Measurements from ENCODE around the gene PPP1CC.

PPP1CC gene

DNA sequence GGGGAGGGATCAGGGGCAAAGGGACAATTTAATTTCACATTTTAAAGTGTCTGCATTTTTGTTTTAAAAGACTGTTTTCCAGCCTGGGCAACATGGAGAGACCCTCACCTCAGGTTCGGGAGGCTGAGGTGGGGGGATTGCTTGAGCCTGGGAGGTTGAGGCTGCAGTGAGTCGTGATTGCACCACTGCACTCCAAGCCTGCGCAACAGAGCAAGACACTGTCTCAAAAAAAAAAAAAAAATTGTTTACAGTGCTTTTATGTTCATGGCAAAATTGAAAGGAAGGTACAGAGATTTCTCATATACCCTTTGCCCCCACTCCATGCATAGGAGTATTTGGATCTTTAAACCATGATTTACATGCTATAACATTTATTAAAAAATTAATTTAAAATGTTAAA is 37.4 kb downstream of the PPP1CC start:
- Histone ChIP-seq H3K9ac (ENCODE audit: low read depth, low read length, poor library complexity, severe bottlenecking) (no peak overlapping the region), H2AFZ (ENCODE audit: low read length) (no peak overlapping the region), H3K9me3 (ENCODE audit: insufficient read depth, low read depth, low read length) (no peaks in the 10 kb centered on the region), H3K9me2 (replicated peaks; ENCODE audit: low read depth, low read length) (no peaks in the 10 kb centered on the region), H4K20me1 (ENCODE audit: insufficient read depth, low read length, poor library complexity, severe bottlenecking) (no peaks in the 10 kb centered on the region), H3K4me1 (ENCODE audit: insufficient read depth, low read length, poor library complexity, severe bottlenecking) (no peaks in the 10 kb centered on the region), H3K27me3 (ENCODE audit: insufficient read depth, low read length, poor library complexity, severe bottlenecking) (no peaks in the 10 kb centered on the region), H3F3A (ENCODE audit: low read depth) (no peaks in the 10 kb centered on the region), H3K36me3 (ENCODE audit: insufficient read depth, low read length) (no peaks in the 10 kb centered on the region), H3K79me2 (ENCODE audit: insufficient read depth, low read length) (no peaks in the 10 kb centered on the region), H3K4me2 (ENCODE audit: low read depth, low read length, poor library complexity, severe bottlenecking) (no peak overlapping the region), H3K4me3 (ENCODE audit: low read length, poor library complexity, severe bottlenecking) (no peak overlapping the region)
- TF ChIP-seq, protein P1, sequence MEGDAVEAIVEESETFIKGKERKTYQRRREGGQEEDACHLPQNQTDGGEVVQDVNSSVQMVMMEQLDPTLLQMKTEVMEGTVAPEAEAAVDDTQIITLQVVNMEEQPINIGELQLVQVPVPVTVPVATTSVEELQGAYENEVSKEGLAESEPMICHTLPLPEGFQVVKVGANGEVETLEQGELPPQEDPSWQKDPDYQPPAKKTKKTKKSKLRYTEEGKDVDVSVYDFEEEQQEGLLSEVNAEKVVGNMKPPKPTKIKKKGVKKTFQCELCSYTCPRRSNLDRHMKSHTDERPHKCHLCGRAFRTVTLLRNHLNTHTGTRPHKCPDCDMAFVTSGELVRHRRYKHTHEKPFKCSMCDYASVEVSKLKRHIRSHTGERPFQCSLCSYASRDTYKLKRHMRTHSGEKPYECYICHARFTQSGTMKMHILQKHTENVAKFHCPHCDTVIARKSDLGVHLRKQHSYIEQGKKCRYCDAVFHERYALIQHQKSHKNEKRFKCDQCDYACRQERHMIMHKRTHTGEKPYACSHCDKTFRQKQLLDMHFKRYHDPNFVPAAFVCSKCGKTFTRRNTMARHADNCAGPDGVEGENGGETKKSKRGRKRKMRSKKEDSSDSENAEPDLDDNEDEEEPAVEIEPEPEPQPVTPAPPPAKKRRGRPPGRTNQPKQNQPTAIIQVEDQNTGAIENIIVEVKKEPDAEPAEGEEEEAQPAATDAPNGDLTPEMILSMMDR (conservative IDR thresholded peaks at IDR 0.05; ENCODE audit: low read length) = no peak
- TF ChIP-seq EZH2phosphoT487 (IDR thresholded peaks at IDR 0.05; ENCODE audit: borderline replicate concordance) = no peak

GRCh38 chr12:110704750-110705149 is 37.9 kb downstream of the PPP1CC start:
- Histone ChIP-seq H3K79me2 (ENCODE audit: insufficient read depth, low read length) (no peaks in the 10 kb centered on the region), H3K4me3 (ENCODE audit: low read length, poor library complexity, severe bottlenecking) (no peak overlapping the region), H3K36me3 (ENCODE audit: insufficient read depth, low read length) (no peaks in the 10 kb centered on the region), H3K27me3 (ENCODE audit: insufficient read depth, low read length, poor library complexity, severe bottlenecking) (no peaks in the 10 kb centered on the region), H3K4me2 (ENCODE audit: low read depth, low read length, poor library complexity, severe bottlenecking) (no peak overlapping the region), H4K20me1 (ENCODE audit: insufficient read depth, low read length, poor library complexity, severe bottlenecking) (no peaks in the 10 kb centered on the region), H2AFZ (ENCODE audit: low read length) (no peak overlapping the region), H3K9me2 (replicated peaks; ENCODE audit: low read depth, low read length) (no peaks in the 10 kb centered on the region), H3K4me1 (ENCODE audit: insufficient read depth, low read length, poor library complexity, severe bottlenecking) (no peaks in the 10 kb centered on the region), H3F3A (ENCODE audit: low read depth) (no peaks in the 10 kb centered on the region), H3K9ac (ENCODE audit: low read depth, low read length, poor library complexity, severe bottlenecking) (no peak overlapping the region), H3K9me3 (ENCODE audit: insufficient read depth, low read depth, low read length) (no peaks in the 10 kb centered on the region)
- no peak for TF ChIP-seq EZH2phosphoT487 (IDR thresholded peaks at IDR 0.05; ENCODE audit: borderline replicate concordance)
- TF ChIP-seq, protein P1 (conservative IDR thresholded peaks at IDR 0.05; ENCODE audit: low read length) = peak; percentile 43

- Histone ChIP-seq H3K27me3 (ENCODE audit: insufficient read depth, low read length, poor library complexity, severe bottlenecking) (no peaks in the 10 kb centered on the region), H3K4me2 (ENCODE audit: low read depth, low read length, poor library complexity, severe bottlenecking) (no peak overlapping the region)
- TF ChIP-seq EZH2phosphoT487 (IDR thresholded peaks at IDR 0.05; ENCODE audit: borderline replicate concordance) = no peak
- TF ChIP-seq, protein P1 (conservative IDR thresholded peaks at IDR 0.05; ENCODE audit: low read length) = no peak
These were observed 38.5 kb downstream of the PPP1CC start for GRCh38 chr12:110704231-110704630.

More at GRCh38 chr12:110704231-110704630, 38.5 kb downstream of the PPP1CC start:
- Histone ChIP-seq H3K9ac (ENCODE audit: low read depth, low read length, poor library complexity, severe bottlenecking) (no peak overlapping the region), H3K4me3 (ENCODE audit: low read length, poor library complexity, severe bottlenecking) (no peak overlapping the region), H3K79me2 (ENCODE audit: insufficient read depth, low read length) (no peaks in the 10 kb centered on the region), H2AFZ (ENCODE audit: low read length) (no peak overlapping the region), H3K9me3 (ENCODE audit: insufficient read depth, low read depth, low read length) (no peaks in the 10 kb centered on the region), H3K36me3 (ENCODE audit: insufficient read depth, low read length) (no peaks in the 10 kb centered on the region), H3F3A (ENCODE audit: low read depth) (no peaks in the 10 kb centered on the region), H3K9me2 (replicated peaks; ENCODE audit: low read depth, low read length) (no peaks in the 10 kb centered on the region), H3K4me1 (ENCODE audit: insufficient read depth, low read length, poor library complexity, severe bottlenecking) (no peaks in the 10 kb centered on the region), H4K20me1 (ENCODE audit: insufficient read depth, low read length, poor library complexity, severe bottlenecking) (no peaks in the 10 kb centered on the region)
